Astrocyte (in vitro differentiated cells and primary cell): ENCODE data around the gene SBF2. TPM values are rescaled to one million over a fixed set of nuclear protein-coding genes. Genes with fewer than 3 reads are reported as not detected.

ENCODE experiments used
- DNase-seq: peaks from one replicate; pipeline ENCODE4 v3.0.0-alpha.2; 2010; ENCODE audit warnings: low read depth
- FAIRE-seq: peaks from 2 replicates; lab custom pipeline; 2011; peaks lifted over from hg19 to GRCh38; lab: Jason Lieb, UNC
- H2AFZ ChIP-seq: 2 replicates; pipeline ENCODE4 v1.6.0; 2012; ENCODE audit warnings: low read depth, low read length, inconsistent platforms
- H3K27ac ChIP-seq: 2 replicates; pipeline ENCODE4 v1.5.1; 2011; ENCODE audit warnings: low read depth, low read length, inconsistent platforms
- H3K27me3 ChIP-seq: 2 replicates; pipeline ENCODE4 v1.6.0; 2011; ENCODE audit warnings: low read length, inconsistent platforms; ENCODE audit not compliant: insufficient read depth
- H3K36me3 ChIP-seq: 2 replicates; pipeline ENCODE4 v1.5.1; 2011; ENCODE audit warnings: low read length, inconsistent platforms; ENCODE audit not compliant: insufficient read depth
- H3K4me1 ChIP-seq: 2 replicates; pipeline ENCODE4 v1.5.1; 2011; ENCODE audit warnings: low read length, inconsistent platforms; ENCODE audit not compliant: insufficient read depth
- H3K4me2 ChIP-seq: 2 replicates; pipeline ENCODE4 v1.6.0; 2012; ENCODE audit warnings: low read length, inconsistent platforms
- H3K4me3 ChIP-seq: 2 replicates; pipeline ENCODE4 v1.5.1; 2011; ENCODE audit warnings: low read depth, mild to moderate bottlenecking, low read length, inconsistent platforms; ENCODE audit not compliant: insufficient read depth
- H3K79me2 ChIP-seq: 2 replicates; pipeline ENCODE4 v1.6.0; 2012; ENCODE audit warnings: mild to moderate bottlenecking, low read length, inconsistent platforms; ENCODE audit not compliant: insufficient read depth
- H3K9ac ChIP-seq: 2 replicates; pipeline ENCODE4 v1.6.0; 2012; ENCODE audit warnings: mild to moderate bottlenecking, low read length, inconsistent platforms
- H3K9me3 ChIP-seq: 2 replicates; pipeline ENCODE4 v1.5.1; 2012; ENCODE audit warnings: low read depth, mild to moderate bottlenecking, low read length, inconsistent platforms; ENCODE audit not compliant: insufficient read depth
- H4K20me1 ChIP-seq: 2 replicates; pipeline ENCODE4 v1.6.0; 2012; ENCODE audit warnings: low read length, inconsistent platforms; ENCODE audit not compliant: insufficient read depth
- H3K27ac Mint-ChIP-seq: one replicate; pipeline ENCODE4 v1.8.0; 2021; ENCODE audit warnings: mild to moderate bottlenecking, mixed read lengths; ENCODE audit not compliant: unreplicated experiment
- H3K27me3 Mint-ChIP-seq: one replicate; pipeline ENCODE4 v1.8.0; 2021; ENCODE audit warnings: low read depth, mixed read lengths; ENCODE audit not compliant: unreplicated experiment
- H3K36me3 Mint-ChIP-seq: one replicate; pipeline ENCODE4 v1.8.0; 2021; ENCODE audit warnings: low read depth, mixed read lengths; ENCODE audit not compliant: unreplicated experiment
- H3K4me1 Mint-ChIP-seq: one replicate; pipeline ENCODE4 v1.8.0; 2021; ENCODE audit warnings: low read depth, mixed read lengths; ENCODE audit not compliant: unreplicated experiment
- H3K4me3 Mint-ChIP-seq: one replicate; pipeline ENCODE4 v1.8.0; 2021; ENCODE audit warnings: mild to moderate bottlenecking, moderate library complexity, mixed read lengths; ENCODE audit not compliant: unreplicated experiment
- H3K9me3 Mint-ChIP-seq: one replicate; pipeline ENCODE4 v1.8.0; 2021; ENCODE audit warnings: mild to moderate bottlenecking, mixed read lengths; ENCODE audit not compliant: unreplicated experiment
- CTCF ChIP-seq: IDR thresholded peaks from 2 replicates; pipeline ENCODE4 v1.5.1; 2011; ENCODE audit warnings: low read depth, mild to moderate bottlenecking, inconsistent platforms, low read length, moderate library complexity; ENCODE audit not compliant: insufficient read depth
- EZH2 ChIP-seq: IDR thresholded peaks from 2 replicates; pipeline ENCODE4 v1.6.1; 2012; ENCODE audit warnings: mild to moderate bottlenecking, low read length, inconsistent platforms; ENCODE audit not compliant: insufficient read depth
- total RNA-seq: library from RNA; stranded (reverse); gene quantifications from 2 replicates; pipeline ENCODE4 v1.2.1, GENCODE V29; 2021

The SBF2 gene
- total RNA-seq, 1 donor from 2014 or later, result 50.0 TPM

GRCh38 chr11:10125522-10126133, 168.4 kb downstream of the SBF2 start:
- H3K9me3 ChIP-seq, result no peaks in the 10 kb centered on the region
- Mint-ChIP-seq H3K4me3 (no peak overlapping the region), H3K9me3 (no peaks in the 10 kb centered on the region), H3K27ac (no peak overlapping the region), H3K27me3 (no peaks in the 10 kb centered on the region), H3K4me1 (peaks cover 10% of the 10 kb centered on the region), H3K36me3 (no peaks in the 10 kb centered on the region)
- FAIRE-seq, result no peak
- TF ChIP-seq CTCF (no peak), EZH2 (no peak)
- H4K20me1 ChIP-seq, result no peaks in the 10 kb centered on the region
- H3K9ac ChIP-seq, result no peak overlapping the region
- no peak overlapping the region for H3K27ac ChIP-seq
- no peaks in the 10 kb centered on the region for H3K27me3 ChIP-seq
- H3K4me3 ChIP-seq, result no peak overlapping the region
- H3K4me1 ChIP-seq, result peaks cover 7% of the 10 kb centered on the region
- no peak overlapping the region for H3K4me2 ChIP-seq
- no peaks in the 10 kb centered on the region for H3K36me3 ChIP-seq
- H2AFZ ChIP-seq, result no peak overlapping the region
- H3K79me2 ChIP-seq, result no peaks in the 10 kb centered on the region
- peak; percentile 49 for DNase-seq

- FAIRE-seq, result peak; percentile 63
These were observed 171.5 kb downstream of the SBF2 start for GRCh38 chr11:10122326-10123197.

More at GRCh38 chr11:10122326-10123197, 171.5 kb downstream of the SBF2 start:
- H3K27ac ChIP-seq, result no peak overlapping the region
- no peak overlapping the region for H2AFZ ChIP-seq
- no peak overlapping the region for H3K9ac ChIP-seq
- Mint-ChIP-seq H3K9me3 (no peaks in the 10 kb centered on the region), H3K4me1 (peaks cover 17% of the 10 kb centered on the region), H3K27me3 (no peaks in the 10 kb centered on the region), H3K4me3 (peak overlapping the region; percentile 6), H3K27ac (no peak overlapping the region), H3K36me3 (no peaks in the 10 kb centered on the region)
- no peaks in the 10 kb centered on the region for H3K36me3 ChIP-seq
- H3K4me2 ChIP-seq, result peak overlapping the region; percentile 32
- H3K27me3 ChIP-seq, result no peaks in the 10 kb centered on the region
- H4K20me1 ChIP-seq, result no peaks in the 10 kb centered on the region
- no peaks in the 10 kb centered on the region for H3K9me3 ChIP-seq
- H3K4me1 ChIP-seq, result peaks cover 14% of the 10 kb centered on the region
- TF ChIP-seq EZH2 (no peak), CTCF (no peak)
- H3K4me3 ChIP-seq, result no peak overlapping the region
- peak; percentile 92 for DNase-seq
- H3K79me2 ChIP-seq, result no peaks in the 10 kb centered on the region
